ENCODE measurements around the gene C6orf47.

DNA sequence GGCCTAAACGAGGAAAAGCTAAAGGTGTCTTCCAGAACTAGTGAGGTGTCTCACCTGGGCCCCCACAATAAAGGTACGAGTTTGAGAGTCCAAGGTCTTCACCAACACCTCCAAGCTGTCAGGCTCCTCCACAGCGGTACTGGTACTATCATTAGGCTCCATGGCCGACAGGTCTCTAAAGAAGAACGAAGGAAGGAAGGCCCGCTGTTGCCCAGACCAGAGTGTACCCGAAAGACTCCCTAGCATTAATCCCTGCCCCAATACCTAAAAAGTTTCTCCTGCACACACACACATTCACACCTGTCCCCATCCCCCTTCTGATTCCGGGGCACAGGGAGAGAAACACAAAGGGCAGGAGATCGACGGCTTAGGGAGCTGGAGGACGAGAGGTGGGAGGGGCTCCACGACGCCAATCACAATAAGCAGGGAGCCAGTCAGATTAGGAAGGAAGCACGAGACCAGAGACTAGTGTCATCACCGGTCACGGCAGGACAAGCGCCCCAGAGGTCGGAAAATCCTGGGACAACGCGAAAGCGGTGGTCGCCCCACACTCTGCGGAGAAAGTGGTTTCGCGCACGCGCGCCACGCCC lies 8.9 kb downstream of the C6orf47 start:
- TF ChIP-seq ZNF274 (IDR thresholded peaks at IDR 0.05; ENCODE audit: low read depth, low read length), result no peak
- no peak for TF ChIP-seq YY1 (IDR thresholded peaks at IDR 0.05; ENCODE audit: insufficient read depth, insufficient read length)
- TF ChIP-seq SUZ12 (IDR thresholded peaks at IDR 0.05; ENCODE audit: extremely low read depth, insufficient read depth, insufficient read length), result no peak

Data from NT2/D1 (cell line).